ENCODE data around the gene TENM3.

GRCh38 chr4:182344968-182345367 is 101.8 kb downstream of the TENM3 start:
- TF ChIP-seq, protein P1, sequence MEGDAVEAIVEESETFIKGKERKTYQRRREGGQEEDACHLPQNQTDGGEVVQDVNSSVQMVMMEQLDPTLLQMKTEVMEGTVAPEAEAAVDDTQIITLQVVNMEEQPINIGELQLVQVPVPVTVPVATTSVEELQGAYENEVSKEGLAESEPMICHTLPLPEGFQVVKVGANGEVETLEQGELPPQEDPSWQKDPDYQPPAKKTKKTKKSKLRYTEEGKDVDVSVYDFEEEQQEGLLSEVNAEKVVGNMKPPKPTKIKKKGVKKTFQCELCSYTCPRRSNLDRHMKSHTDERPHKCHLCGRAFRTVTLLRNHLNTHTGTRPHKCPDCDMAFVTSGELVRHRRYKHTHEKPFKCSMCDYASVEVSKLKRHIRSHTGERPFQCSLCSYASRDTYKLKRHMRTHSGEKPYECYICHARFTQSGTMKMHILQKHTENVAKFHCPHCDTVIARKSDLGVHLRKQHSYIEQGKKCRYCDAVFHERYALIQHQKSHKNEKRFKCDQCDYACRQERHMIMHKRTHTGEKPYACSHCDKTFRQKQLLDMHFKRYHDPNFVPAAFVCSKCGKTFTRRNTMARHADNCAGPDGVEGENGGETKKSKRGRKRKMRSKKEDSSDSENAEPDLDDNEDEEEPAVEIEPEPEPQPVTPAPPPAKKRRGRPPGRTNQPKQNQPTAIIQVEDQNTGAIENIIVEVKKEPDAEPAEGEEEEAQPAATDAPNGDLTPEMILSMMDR (IDR thresholded peaks at IDR 0.05), result no peak
- TF ChIP-seq JUN (CRISPR knock-in tag; IDR thresholded peaks at IDR 0.05), result no peak
- TF ChIP-seq TEAD4 (CRISPR knock-in tag; IDR thresholded peaks at IDR 0.05), result no peak
- no peak for TF ChIP-seq ETV6 (CRISPR knock-in tag; IDR thresholded peaks at IDR 0.05)
- TF ChIP-seq, protein P2, sequence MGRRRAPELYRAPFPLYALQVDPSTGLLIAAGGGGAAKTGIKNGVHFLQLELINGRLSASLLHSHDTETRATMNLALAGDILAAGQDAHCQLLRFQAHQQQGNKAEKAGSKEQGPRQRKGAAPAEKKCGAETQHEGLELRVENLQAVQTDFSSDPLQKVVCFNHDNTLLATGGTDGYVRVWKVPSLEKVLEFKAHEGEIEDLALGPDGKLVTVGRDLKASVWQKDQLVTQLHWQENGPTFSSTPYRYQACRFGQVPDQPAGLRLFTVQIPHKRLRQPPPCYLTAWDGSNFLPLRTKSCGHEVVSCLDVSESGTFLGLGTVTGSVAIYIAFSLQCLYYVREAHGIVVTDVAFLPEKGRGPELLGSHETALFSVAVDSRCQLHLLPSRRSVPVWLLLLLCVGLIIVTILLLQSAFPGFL (CRISPR knock-in tag; IDR thresholded peaks at IDR 0.05; ENCODE audit: borderline replicate concordance), result no peak
- TF ChIP-seq NFATC4 (CRISPR knock-in tag; IDR thresholded peaks at IDR 0.05), result no peak
